ENCODE data around the gene PCNX2.

PCNX2 gene

GRCh38 chr1:232942413-232943294 lies 352.9 kb downstream of the PCNX2 start:
- no peaks in the 10 kb centered on the region for H3K9me3 ChIP-seq (replicated peaks; ENCODE audit: low read length)
- no peaks in the 10 kb centered on the region for H3K4me1 ChIP-seq (ENCODE audit: control insufficient read depth, insufficient read depth, low read length)
- peaks cover 7% of the 10 kb centered on the region for H3K27me3 ChIP-seq (ENCODE audit: control insufficient read depth, insufficient read depth, low read length)
- H3K4me2 ChIP-seq (ENCODE audit: low read length): no peak overlapping the region
- H3K4me3 ChIP-seq (ENCODE audit: low read length): no peak overlapping the region
- H3K9ac ChIP-seq (ENCODE audit: low read depth, low read length): no peak overlapping the region
- H3K36me3 ChIP-seq (ENCODE audit: insufficient read depth, low read length): no peaks in the 10 kb centered on the region

DNA sequence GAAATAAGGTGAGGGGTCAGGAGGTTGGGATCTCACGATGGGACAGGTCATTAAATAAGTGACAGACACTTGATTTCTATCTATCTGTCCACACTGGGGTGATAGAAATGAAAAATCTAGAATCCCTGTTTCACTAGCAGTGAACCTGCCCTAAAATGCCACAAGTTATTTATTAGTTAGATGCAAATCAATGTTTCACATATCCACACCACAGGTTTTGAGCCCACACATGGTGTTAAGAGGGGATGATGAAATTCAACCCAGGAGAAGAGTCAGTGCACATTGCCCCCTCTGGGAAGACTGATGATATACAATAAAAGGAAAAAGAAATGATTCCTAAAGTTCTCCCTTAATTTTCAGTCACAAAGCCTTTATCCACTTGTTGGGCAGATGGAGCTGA lies 355.3 kb downstream of the PCNX2 start:
- H3K36me3 ChIP-seq (ENCODE audit: insufficient read depth, low read length): no peaks in the 10 kb centered on the region
- H3K9me3 ChIP-seq (replicated peaks; ENCODE audit: low read length): no peaks in the 10 kb centered on the region

GRCh38 chr1:232939748-232940147 lies 355.8 kb downstream of the PCNX2 start:
- H3K4me2 ChIP-seq (ENCODE audit: low read length): no peak overlapping the region
- no peak overlapping the region for H3K9ac ChIP-seq (ENCODE audit: low read depth, low read length)
- no peaks in the 10 kb centered on the region for H3K36me3 ChIP-seq (ENCODE audit: insufficient read depth, low read length)
- no peaks in the 10 kb centered on the region for H3K9me3 ChIP-seq (replicated peaks; ENCODE audit: low read length)
- H3K4me3 ChIP-seq (ENCODE audit: low read length): no peak overlapping the region
- H3K4me1 ChIP-seq (ENCODE audit: control insufficient read depth, insufficient read depth, low read length): no peaks in the 10 kb centered on the region
- peaks cover 8% of the 10 kb centered on the region for H3K27me3 ChIP-seq (ENCODE audit: control insufficient read depth, insufficient read depth, low read length)

More for the DNA sequence above, 355.3 kb downstream of the PCNX2 start:
- no peaks in the 10 kb centered on the region for H3K4me1 ChIP-seq (ENCODE audit: control insufficient read depth, insufficient read depth, low read length)
- no peak overlapping the region for H3K9ac ChIP-seq (ENCODE audit: low read depth, low read length)
- H3K27me3 ChIP-seq (ENCODE audit: control insufficient read depth, insufficient read depth, low read length): peaks cover 8% of the 10 kb centered on the region
- H3K4me3 ChIP-seq (ENCODE audit: low read length): no peak overlapping the region
- no peak overlapping the region for H3K4me2 ChIP-seq (ENCODE audit: low read length)

GRCh38 chr1:232938926-232939325 lies 356.6 kb downstream of the PCNX2 start:
- H3K4me1 ChIP-seq (ENCODE audit: control insufficient read depth, insufficient read depth, low read length): no peaks in the 10 kb centered on the region
- no peaks in the 10 kb centered on the region for H3K36me3 ChIP-seq (ENCODE audit: insufficient read depth, low read length)
- H3K4me3 ChIP-seq (ENCODE audit: low read length): no peak overlapping the region
- peaks cover 8% of the 10 kb centered on the region for H3K27me3 ChIP-seq (ENCODE audit: control insufficient read depth, insufficient read depth, low read length)
- H3K4me2 ChIP-seq (ENCODE audit: low read length): no peak overlapping the region
- H3K9me3 ChIP-seq (replicated peaks; ENCODE audit: low read length): no peaks in the 10 kb centered on the region
- H3K9ac ChIP-seq (ENCODE audit: low read depth, low read length): no peak overlapping the region

- Histone ChIP-seq H3K9ac (ENCODE audit: low read depth, low read length) (no peak overlapping the region), H3K9me3 (replicated peaks; ENCODE audit: low read length) (no peaks in the 10 kb centered on the region), H3K36me3 (ENCODE audit: insufficient read depth, low read length) (no peaks in the 10 kb centered on the region), H3K27me3 (ENCODE audit: control insufficient read depth, insufficient read depth, low read length) (peaks cover 8% of the 10 kb centered on the region), H3K4me3 (ENCODE audit: low read length) (no peak overlapping the region), H3K4me1 (ENCODE audit: control insufficient read depth, insufficient read depth, low read length) (no peaks in the 10 kb centered on the region), H3K4me2 (ENCODE audit: low read length) (no peak overlapping the region)
Observed at GRCh38 chr1:232937741-232938375, 357.7 kb downstream of the PCNX2 start.

DNA sequence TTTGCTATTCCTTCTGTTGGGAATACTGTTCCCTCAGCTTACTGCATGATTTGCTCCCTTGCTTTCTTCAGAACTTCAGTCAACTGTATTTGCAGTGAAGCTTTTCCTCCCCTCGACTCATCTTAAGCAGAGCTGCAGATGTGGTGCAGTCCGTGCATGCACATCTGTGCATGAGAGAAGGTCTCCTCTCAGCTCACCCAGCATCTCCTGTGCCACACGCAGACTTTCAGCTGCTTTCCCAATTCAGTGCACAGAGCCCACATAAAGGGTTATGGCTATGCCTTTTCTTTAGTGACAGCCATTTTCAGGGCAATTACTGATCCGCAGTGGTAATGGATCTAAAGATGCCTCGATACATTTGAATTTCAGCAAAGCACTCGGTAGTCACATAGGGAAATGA lies 358.6 kb downstream of the PCNX2 start:
- Histone ChIP-seq H3K9me3 (replicated peaks; ENCODE audit: low read length) (no peaks in the 10 kb centered on the region), H3K27me3 (ENCODE audit: control insufficient read depth, insufficient read depth, low read length) (peaks cover 8% of the 10 kb centered on the region), H3K36me3 (ENCODE audit: insufficient read depth, low read length) (no peaks in the 10 kb centered on the region), H3K9ac (ENCODE audit: low read depth, low read length) (no peak overlapping the region), H3K4me1 (ENCODE audit: control insufficient read depth, insufficient read depth, low read length) (no peaks in the 10 kb centered on the region), H3K4me2 (ENCODE audit: low read length) (no peak overlapping the region), H3K4me3 (ENCODE audit: low read length) (no peak overlapping the region)

Data from skeletal muscle satellite cell (primary cell).